AG10803 (cell line): ENCODE data around the gene FAM228A.

Source experiments
- DNase-seq: peaks from one replicate; pipeline ENCODE4 v3.0.0; 2010; ENCODE audit warnings: low read depth
- H3K4me3 ChIP-seq: 2 replicates; pipeline ENCODE4 v1.5.1; 2011; ENCODE audit warnings: mild to moderate bottlenecking, low read length, control low read depth
- TF ChIP-seq, protein P1 (sequence below): conservative IDR thresholded peaks from 2 replicates; pipeline ENCODE4 v1.5.1; 2011; ENCODE audit warnings: mild to moderate bottlenecking, low read length, control low read depth, inconsistent platforms

Gene FAM228A

DNA sequence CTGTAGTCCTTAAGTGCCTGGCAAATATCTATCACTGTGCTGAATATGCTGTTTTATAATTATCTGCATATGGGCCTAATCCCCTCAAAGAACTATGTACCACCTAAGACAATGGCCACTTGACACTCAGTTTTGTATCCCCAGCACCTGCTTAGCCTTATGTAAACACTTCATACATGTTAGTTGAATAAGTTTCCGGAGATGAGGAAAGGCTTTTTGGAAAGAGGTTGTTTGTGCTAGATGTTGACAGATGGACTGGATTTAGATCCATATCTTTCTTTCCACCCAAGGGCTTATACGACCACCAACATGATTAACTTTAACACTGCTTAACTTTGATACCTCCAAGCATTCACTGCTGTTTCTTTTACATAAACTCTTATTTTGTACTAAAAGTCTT lies 63.3 kb downstream of the FAM228A start:
- H3K4me3 ChIP-seq: no peak overlapping the region
- TF ChIP-seq, protein P1, sequence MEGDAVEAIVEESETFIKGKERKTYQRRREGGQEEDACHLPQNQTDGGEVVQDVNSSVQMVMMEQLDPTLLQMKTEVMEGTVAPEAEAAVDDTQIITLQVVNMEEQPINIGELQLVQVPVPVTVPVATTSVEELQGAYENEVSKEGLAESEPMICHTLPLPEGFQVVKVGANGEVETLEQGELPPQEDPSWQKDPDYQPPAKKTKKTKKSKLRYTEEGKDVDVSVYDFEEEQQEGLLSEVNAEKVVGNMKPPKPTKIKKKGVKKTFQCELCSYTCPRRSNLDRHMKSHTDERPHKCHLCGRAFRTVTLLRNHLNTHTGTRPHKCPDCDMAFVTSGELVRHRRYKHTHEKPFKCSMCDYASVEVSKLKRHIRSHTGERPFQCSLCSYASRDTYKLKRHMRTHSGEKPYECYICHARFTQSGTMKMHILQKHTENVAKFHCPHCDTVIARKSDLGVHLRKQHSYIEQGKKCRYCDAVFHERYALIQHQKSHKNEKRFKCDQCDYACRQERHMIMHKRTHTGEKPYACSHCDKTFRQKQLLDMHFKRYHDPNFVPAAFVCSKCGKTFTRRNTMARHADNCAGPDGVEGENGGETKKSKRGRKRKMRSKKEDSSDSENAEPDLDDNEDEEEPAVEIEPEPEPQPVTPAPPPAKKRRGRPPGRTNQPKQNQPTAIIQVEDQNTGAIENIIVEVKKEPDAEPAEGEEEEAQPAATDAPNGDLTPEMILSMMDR: no peak
- DNase-seq: no peak

DNA sequence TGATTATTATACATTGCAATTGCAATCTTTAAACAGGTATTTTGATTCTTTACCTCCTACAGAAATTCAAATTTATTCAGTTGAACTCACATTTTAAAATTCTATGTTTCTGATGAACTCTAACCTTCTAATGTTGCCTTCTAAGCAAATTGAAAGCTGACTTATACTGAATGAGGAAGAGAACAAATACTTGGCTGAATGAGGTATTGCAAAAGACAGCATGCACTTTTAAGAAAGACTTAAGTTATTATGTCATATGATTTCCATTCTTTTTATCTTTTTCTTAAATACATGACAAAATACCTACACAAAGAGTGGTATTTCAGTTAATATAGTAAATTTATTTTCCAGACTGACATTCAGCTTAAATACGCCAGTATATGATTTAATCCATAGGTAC lies 64.7 kb downstream of the FAM228A start:
- TF ChIP-seq, protein P1: no peak
- DNase-seq: no peak
- H3K4me3 ChIP-seq: no peak overlapping the region
